ENCODE results near the gene VWA8. TPM values are rescaled to one million over a fixed set of nuclear protein-coding genes. Genes with fewer than 3 reads are reported as not detected.
A peak's percentile ranks its signal among the peaks of the same experiment; 100 is the strongest.

The VWA8 gene
- total and polyA plus RNA-seq, 2 of the 13 experiments (the other 11 are each of a cell fraction or from before 2014, with no cell fraction given) = 9.1 to 17.3 TPM

DNA sequence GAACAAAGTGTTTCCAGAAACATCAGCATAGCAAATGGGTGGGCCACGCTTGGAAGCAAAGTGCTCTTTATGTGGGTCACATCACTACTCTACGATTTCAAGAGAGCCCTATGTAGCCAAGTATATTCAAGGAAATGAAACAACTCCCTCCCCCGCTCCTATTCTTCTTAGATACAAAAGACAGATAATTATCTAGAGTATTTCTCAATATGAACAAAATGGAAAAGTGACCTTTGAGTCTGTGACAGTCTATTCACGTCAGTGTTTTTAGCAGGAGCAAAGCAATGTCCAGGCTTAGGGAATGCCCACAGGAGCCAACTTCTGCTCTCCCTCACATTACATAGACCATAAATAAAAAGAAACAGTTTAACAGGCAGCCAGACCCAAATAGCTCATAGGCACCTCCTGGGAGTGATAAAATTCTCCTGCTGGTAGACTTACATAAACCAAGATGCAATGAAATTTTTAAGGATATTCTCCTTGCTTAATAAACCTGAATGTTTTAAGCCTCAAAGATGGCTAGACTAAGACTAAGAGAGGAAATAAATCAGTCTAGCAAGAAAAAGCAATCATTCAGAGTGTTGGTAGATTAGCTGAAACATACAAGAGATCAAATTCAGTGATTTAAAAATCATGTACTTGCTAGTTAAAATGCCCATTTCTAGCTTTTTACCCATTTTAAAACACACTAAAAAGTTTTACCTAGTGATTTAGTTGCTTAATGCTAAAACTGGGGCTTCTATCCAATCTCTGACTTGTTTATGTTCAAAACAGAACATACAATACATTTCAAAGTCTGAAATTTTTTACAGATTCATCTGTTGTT lies 320.7 kb downstream of the VWA8 start:
- Histone ChIP-seq H3K4me1 (ENCODE audit: insufficient read depth, low read length) (peaks cover 42% of the 10 kb centered on the region), H2AFZ (ENCODE audit: low read length) (no peak overlapping the region), H3K9ac (ENCODE audit: insufficient read depth, low read depth, low read length) (no peak overlapping the region; the same call in 1 of the 2 replicates), H3K27me3 (ENCODE audit: control insufficient read depth in 1 of 2, insufficient read depth in 2 of 2, low read length in 2 of 2) (no peaks in the 10 kb centered on the region), H3K4me2 (ENCODE audit: low read depth, low read length) (peak overlapping the region; percentile 25; the same call in 1 of the 2 replicates), H3K9me3 (ENCODE audit: low read length) (no peaks in the 10 kb centered on the region), H3K27ac (ENCODE audit: extremely low read length, insufficient read depth, low read length) (peak overlapping the region; percentile 59), H3K36me3 (replicated peaks in 1 of 2; ENCODE audit: control insufficient read depth in 1 of 2, insufficient read depth in 2 of 2, low read length in 2 of 2) (no peaks in the 10 kb centered on the region; a peak in 1 of 5 replicates), H3K79me2 (ENCODE audit: insufficient read depth, low read length) (no peaks in the 10 kb centered on the region), H4K20me1 (ENCODE audit: insufficient read depth, low read length) (no peaks in the 10 kb centered on the region), H3K4me3 (replicated peaks in 1 of 3; ENCODE audit: insufficient read depth in 1 of 3, low read depth in 2 of 3, low read length in 3 of 3) (no peak overlapping the region)
- WGBS (ENCODE audit: low lambda C conversion rate) = 67% methylated on average over 4 of the region's 4 CpGs
- intact Hi-C loops (cut with micrococcal nuclease; ENCODE audit: unreplicated experiment) (no loop called here), in situ Hi-C loops (cut with HindIII; ENCODE audit: extremely low pct_ligation_motif_present, low pct_unique_long_range_greater_than_20kb) (no loop called here)
- FAIRE-seq (no peak), ATAC-seq (peak; percentile 86), DNase-seq (ENCODE audit: low spot score) (peak; percentile 79)
- ChIA-PET CTCF (ENCODE audit: low intra/inter-chr PET ratio, low total read pairs) (no interaction called here), POLR2A (interaction anchor here (1.6 kb wide), 1 partner anchor 26 kb away, joined by 5 read pairs; no protein-coding TSS in a partner anchor)
- TSS peak; percentile 70 for BruUV-seq (replicated peaks)
- TF ChIP-seq, protein P1, sequence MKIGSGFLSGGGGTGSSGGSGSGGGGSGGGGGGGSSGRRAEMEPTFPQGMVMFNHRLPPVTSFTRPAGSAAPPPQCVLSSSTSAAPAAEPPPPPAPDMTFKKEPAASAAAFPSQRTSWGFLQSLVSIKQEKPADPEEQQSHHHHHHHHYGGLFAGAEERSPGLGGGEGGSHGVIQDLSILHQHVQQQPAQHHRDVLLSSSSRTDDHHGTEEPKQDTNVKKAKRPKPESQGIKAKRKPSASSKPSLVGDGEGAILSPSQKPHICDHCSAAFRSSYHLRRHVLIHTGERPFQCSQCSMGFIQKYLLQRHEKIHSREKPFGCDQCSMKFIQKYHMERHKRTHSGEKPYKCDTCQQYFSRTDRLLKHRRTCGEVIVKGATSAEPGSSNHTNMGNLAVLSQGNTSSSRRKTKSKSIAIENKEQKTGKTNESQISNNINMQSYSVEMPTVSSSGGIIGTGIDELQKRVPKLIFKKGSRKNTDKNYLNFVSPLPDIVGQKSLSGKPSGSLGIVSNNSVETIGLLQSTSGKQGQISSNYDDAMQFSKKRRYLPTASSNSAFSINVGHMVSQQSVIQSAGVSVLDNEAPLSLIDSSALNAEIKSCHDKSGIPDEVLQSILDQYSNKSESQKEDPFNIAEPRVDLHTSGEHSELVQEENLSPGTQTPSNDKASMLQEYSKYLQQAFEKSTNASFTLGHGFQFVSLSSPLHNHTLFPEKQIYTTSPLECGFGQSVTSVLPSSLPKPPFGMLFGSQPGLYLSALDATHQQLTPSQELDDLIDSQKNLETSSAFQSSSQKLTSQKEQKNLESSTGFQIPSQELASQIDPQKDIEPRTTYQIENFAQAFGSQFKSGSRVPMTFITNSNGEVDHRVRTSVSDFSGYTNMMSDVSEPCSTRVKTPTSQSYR (CRISPR knock-in tag; IDR thresholded peaks at IDR 0.05; ENCODE audit: borderline replicate concordance) = peak; percentile 77; the same call in 1 of the 2 replicates
- peak; percentile 22; the same call in 1 of the 2 replicates for TF ChIP-seq CEBPG (CRISPR knock-in tag; IDR thresholded peaks at IDR 0.05)
- TF ChIP-seq AHR (CRISPR knock-in tag; IDR thresholded peaks at IDR 0.05) = no peak
- TF ChIP-seq, protein P2, sequence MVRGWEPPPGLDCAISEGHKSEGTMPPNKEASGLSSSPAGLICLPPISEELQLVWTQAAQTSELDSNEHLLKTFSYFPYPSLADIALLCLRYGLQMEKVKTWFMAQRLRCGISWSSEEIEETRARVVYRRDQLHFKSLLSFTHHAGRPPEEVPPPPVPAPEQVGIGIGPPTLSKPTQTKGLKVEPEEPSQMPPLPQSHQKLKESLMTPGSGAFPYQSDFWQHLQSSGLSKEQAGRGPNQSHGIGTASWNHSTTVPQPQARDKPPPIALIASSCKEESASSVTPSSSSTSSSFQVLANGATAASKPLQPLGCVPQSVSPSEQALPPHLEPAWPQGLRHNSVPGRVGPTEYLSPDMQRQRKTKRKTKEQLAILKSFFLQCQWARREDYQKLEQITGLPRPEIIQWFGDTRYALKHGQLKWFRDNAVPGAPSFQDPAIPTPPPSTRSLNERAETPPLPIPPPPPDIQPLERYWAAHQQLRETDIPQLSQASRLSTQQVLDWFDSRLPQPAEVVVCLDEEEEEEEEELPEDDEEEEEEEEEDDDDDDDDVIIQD (CRISPR knock-in tag; IDR thresholded peaks at IDR 0.05; ENCODE audit: low read depth) = 0 out of 2 replicates have a peak, but pooled peaks have one; percentile 37
- no peak for TF ChIP-seq MLLT10 (CRISPR knock-in tag; IDR thresholded peaks at IDR 0.05)
- TF ChIP-seq HNF4A (CRISPR knock-in tag; IDR thresholded peaks at IDR 0.05) = peak; percentile 57
- TF ChIP-seq SOX5 (CRISPR knock-in tag; IDR thresholded peaks at IDR 0.05; ENCODE audit: borderline replicate concordance) = peak; percentile 66; the same call in 1 of the 2 replicates
- TF ChIP-seq, protein P3, sequence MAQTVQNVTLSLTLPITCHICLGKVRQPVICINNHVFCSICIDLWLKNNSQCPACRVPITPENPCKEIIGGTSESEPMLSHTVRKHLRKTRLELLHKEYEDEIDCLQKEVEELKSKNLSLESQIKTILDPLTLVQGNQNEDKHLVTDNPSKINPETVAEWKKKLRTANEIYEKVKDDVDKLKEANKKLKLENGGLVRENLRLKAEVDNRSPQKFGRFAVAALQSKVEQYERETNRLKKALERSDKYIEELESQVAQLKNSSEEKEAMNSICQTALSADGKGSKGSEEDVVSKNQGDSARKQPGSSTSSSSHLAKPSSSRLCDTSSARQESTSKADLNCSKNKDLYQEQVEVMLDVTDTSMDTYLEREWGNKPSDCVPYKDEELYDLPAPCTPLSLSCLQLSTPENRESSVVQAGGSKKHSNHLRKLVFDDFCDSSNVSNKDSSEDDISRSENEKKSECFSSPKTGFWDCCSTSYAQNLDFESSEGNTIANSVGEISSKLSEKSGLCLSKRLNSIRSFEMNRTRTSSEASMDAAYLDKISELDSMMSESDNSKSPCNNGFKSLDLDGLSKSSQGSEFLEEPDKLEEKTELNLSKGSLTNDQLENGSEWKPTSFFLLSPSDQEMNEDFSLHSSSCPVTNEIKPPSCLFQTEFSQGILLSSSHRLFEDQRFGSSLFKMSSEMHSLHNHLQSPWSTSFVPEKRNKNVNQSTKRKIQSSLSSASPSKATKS (CRISPR knock-in tag; IDR thresholded peaks at IDR 0.05) = no peak
- no peak for TF ChIP-seq KDM6A (CRISPR knock-in tag; IDR thresholded peaks at IDR 0.05; ENCODE audit: low read depth)
- no peak for TF ChIP-seq SOX13 (IDR thresholded peaks at IDR 0.05)
- TF ChIP-seq SOX13 (CRISPR knock-in tag; conservative IDR thresholded peaks at IDR 0.05 in 1 of 2, IDR thresholded peaks at IDR 0.05 in 1 of 2) = peak in 1 of 2 experiments; percentile 83; a peak in 2 of 4 replicates
- no peak for TF ChIP-seq ZNF878 (CRISPR knock-in tag; IDR thresholded peaks at IDR 0.05)
- no peak for TF ChIP-seq FOXK2 (IDR thresholded peaks at IDR 0.05)
- no peak for TF ChIP-seq TEAD3 (CRISPR knock-in tag; optimal IDR thresholded peaks at IDR 0.05; ENCODE audit: borderline replicate concordance)
- no peak for TF ChIP-seq TAF15 (IDR thresholded peaks at IDR 0.05; ENCODE audit: low read depth, low read length, poor library complexity, severe bottlenecking)
- TF ChIP-seq, protein P4, sequence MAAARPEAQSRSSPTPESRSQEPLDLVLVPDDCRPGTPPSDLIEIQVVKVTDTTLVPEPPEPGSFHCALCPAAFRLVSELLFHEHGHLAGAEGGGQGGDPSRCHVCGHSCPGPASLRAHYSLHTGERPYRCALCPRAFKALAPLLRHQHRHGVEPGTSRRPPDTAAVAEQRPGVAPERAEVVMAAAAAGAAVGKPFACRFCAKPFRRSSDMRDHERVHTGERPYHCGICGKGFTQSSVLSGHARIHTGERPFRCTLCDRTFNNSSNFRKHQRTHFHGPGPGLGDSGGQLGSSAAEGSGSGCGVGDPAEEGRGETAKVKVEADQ (CRISPR knock-in tag; IDR thresholded peaks at IDR 0.05; ENCODE audit: borderline replicate concordance) = no peak
- peak; percentile 58; the same call in 1 of the 2 replicates for TF ChIP-seq CHD4 (IDR thresholded peaks at IDR 0.05; ENCODE audit: borderline replicate concordance, low read length)
